Measurements from ENCODE around the gene CALR. TPM values are rescaled to one million over a fixed set of nuclear protein-coding genes. Genes with fewer than 3 reads are reported as not detected.
"Not testable (repeated sequence)": the region's sequence is repeated elsewhere in the genome, so short reads cannot be mapped to it uniquely, and the experiment has no call there.

CALR gene
- total RNA-seq, 1 donor from 2014 or later, result 1,812 TPM

DNA sequence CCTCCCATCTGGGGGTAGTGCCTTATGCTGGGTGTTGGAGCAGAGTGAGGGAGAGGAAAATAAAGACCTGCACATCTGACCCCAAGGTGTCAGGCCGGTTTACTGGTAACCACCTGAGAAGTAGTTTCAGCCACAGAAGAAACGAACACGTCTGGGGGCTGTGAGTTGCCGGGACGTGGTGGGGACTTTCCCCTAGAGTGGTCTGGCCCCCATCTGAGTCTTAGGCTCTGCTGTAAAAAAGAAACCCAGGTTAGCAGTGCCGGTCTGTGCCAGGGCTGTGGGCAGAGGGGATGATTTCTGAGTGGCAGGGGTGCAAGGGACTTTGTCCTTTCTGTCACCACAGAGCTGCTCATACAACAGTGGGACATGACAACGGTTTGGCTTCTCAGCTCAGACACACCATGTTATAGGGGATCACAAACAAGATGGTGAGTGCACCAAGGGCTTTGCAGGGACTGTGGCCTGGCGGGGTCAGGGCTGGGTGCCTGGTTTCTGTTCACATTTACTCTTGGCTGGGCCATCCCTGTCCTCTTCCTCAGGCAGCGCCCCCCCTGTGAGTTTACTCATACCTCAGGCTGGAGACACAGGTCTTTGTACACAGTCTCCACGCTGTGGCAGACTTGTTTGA lies 38.4 kb upstream of the CALR start:
- DNase-seq (ENCODE audit: low read depth), result no peak
- H3K4me3 ChIP-seq (ENCODE audit: low read depth, low read length), result no peak overlapping the region
- no peak for TF ChIP-seq CTCF (conservative IDR thresholded peaks at IDR 0.05; ENCODE audit: low read depth, low read length)

DNA sequence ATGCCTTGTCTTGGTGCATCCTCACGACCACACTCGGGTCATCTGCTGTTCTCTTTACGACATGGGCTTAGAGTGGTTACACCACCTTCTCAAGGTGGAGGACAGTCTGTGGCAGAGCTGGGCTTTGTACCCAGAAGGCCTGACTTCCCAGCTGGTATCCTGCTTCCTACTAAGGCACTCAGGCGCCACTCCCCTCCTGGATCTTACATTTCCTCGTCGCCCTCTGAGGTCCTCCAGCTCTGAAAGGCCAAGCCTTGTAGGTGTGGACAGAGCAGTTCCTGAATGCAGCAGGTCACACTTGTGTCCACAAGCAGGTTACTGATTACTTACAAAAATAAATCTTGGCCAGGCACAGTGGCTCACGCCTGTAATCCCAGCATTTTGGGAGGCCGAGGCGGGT lies 31.2 kb upstream of the CALR start:
- H3K4me3 ChIP-seq (ENCODE audit: low read depth, low read length), result no peak overlapping the region
- DNase-seq (ENCODE audit: low read depth), result no peak
- no peak for TF ChIP-seq CTCF (conservative IDR thresholded peaks at IDR 0.05; ENCODE audit: low read depth, low read length)

DNA sequence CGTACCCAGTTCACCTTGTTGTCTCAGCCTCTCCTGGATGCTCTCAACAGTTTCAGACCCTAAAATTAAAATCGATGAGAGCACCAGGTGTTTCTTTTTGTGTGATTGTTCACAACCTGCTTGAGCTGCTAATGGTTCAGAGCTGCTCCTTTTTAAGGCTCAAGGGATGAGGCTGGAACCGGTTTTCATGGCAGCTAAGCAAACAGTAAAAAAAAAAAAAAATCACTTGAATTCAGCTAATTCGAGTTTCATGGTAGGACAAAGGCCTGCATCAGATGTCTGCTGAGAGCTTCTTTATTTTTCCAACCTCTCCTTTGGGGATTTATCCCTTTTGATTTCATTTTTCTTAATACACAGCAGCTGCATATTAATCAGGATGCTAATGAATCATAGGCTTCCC lies 25.8 kb upstream of the CALR start:
- TF ChIP-seq CTCF (conservative IDR thresholded peaks at IDR 0.05; ENCODE audit: low read depth, low read length), result no peak
- no peak for DNase-seq (ENCODE audit: low read depth)
- H3K4me3 ChIP-seq (ENCODE audit: low read depth, low read length), result no peak overlapping the region

- H3K4me3 ChIP-seq (ENCODE audit: low read depth, low read length), result no peak overlapping the region
- DNase-seq (ENCODE audit: low read depth), result no peak
- TF ChIP-seq CTCF (conservative IDR thresholded peaks at IDR 0.05; ENCODE audit: low read depth, low read length), result no peak
Observed at GRCh38 chr19:12913011-12913561, 25.3 kb upstream of the CALR start.

DNA sequence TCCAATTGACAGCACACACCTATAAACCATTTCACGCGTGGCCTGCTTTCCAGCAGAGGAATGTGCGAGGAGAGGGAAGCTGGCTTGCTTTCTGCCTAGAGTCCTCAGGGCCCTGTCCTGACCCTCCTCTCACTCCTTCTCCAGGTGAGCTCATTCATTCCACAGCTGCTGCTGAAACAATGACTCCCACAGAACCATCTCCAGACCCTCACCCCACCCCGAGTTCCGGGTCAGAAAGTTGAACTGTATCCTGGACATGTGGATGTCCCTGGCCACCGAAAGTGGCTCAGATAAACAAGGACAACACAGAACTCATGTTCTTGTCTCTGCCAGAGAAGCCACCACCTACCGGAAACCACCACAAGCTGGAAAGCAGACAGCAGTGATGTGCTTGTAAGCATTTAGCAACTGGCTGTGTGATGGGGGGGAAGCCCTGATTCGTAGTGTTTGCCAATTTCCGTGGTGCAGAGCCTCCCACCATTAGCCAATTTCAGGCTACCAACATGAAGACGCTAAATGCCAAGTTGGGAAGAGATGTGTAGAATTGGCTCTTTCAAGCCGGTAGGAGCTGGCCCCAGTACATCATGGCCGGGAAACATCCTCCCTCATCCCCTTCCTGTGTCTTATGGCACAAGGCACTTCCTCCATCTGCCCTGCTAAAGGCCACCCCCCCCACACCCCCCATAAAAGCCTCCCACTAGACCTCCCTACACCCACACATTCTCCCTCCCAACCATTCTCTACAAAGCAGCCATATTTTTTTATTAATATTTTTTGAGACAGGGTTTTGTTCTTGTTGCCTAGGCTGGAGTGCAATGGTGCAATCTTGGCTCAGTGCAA lies 24.3 kb upstream of the CALR start:
- H3K4me3 ChIP-seq (ENCODE audit: low read depth, low read length), result no peak overlapping the region
- no peak for TF ChIP-seq CTCF (conservative IDR thresholded peaks at IDR 0.05; ENCODE audit: low read depth, low read length)
- DNase-seq (ENCODE audit: low read depth), result no peak

- not testable (repeated sequence) for H3K4me3 ChIP-seq (ENCODE audit: low read depth, low read length); DNase-seq (ENCODE audit: low read depth)
Observed at GRCh38 chr19:12915860-12916259, 22.5 kb upstream of the CALR start.

DNA sequence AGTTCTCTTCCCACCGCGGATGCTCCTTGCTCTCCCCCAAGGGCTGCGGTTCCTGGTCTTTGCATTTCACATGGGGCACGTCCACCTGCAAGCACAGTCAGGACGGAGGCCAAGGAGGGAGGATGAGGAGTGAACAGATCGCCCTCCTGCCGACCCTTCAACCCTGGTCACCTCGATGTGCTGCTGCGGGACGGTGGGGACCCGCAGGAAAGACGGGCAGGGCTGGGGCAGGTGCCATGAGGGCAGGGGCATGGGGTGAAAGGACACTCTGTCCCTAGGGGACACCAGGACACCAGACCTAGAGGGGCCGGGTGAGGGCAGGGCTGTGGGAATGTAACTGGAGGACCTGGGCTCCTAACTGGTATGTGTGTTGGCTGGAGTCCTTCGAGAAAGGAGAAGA lies 20.2 kb upstream of the CALR start:
- H3K4me3 ChIP-seq (ENCODE audit: low read depth, low read length), result no peak overlapping the region
- no peak for DNase-seq (ENCODE audit: low read depth)
- TF ChIP-seq CTCF (conservative IDR thresholded peaks at IDR 0.05; ENCODE audit: low read depth, low read length), result no peak
